IPS-20b (cell line): Measurements from ENCODE around the gene ERG28.
"Not testable (repeated sequence)": the region's sequence is repeated elsewhere in the genome, so short reads cannot be mapped to it uniquely, and the experiment has no call there.

Source experiments
- H3K27ac ChIP-seq: one replicate; pipeline ENCODE4 v1.5.1; 2013; ENCODE audit warnings: low read length
- H3K27me3 ChIP-seq: 2 replicates; pipeline ENCODE4 v1.6.1; 2013; ENCODE audit warnings: mild to moderate bottlenecking, low read length, inconsistent platforms; ENCODE audit not compliant: insufficient read depth
- H3K36me3 ChIP-seq: 2 replicates; pipeline ENCODE4 v1.6.1; 2013; ENCODE audit warnings: low read depth, mild to moderate bottlenecking, inconsistent platforms, low read length, moderate library complexity; ENCODE audit not compliant: insufficient read depth
- H3K4me1 ChIP-seq: 2 replicates; pipeline ENCODE4 v1.6.1; 2013; ENCODE audit warnings: mild to moderate bottlenecking, control low read depth, inconsistent platforms, low read length, moderate library complexity; ENCODE audit not compliant: insufficient read depth
- H3K4me3 ChIP-seq: 2 replicates; pipeline ENCODE4 v1.5.1; 2013; ENCODE audit warnings: mild to moderate bottlenecking, low read length, inconsistent platforms
- H3K9ac ChIP-seq: 2 replicates; pipeline ENCODE4 v1.6.1; 2013; ENCODE audit warnings: low read depth, mild to moderate bottlenecking, inconsistent platforms, low read length, moderate library complexity
- H3K9me3 ChIP-seq: 2 replicates; pipeline ENCODE4 v1.6.1; 2013; ENCODE audit warnings: mild to moderate bottlenecking, low read depth, low read length, inconsistent platforms; ENCODE audit not compliant: insufficient read depth

The ERG28 gene

GRCh38 chr14:75660630-75661498, at the start of gene ERG28, which contains the start of gene TTLL5:
ERG28 (minus strand) TSS chr14:75660876; CDS start chr14:75657502, 3,374 bp downstream.
TTLL5 (plus strand) TSS chr14:75661246; CDS start chr14:75663150, 1,904 bp downstream.
- Histone ChIP-seq H3K27me3 (no peaks in the 10 kb centered on the region), H3K36me3 (peaks cover 52% of the 10 kb centered on the region), H3K4me1 (peaks cover 6% of the 10 kb centered on the region; the same call in 1 of the 2 replicates), H3K27ac (no peak within 1 kb of the TSS), H3K4me3 (peak within 1 kb of the TSS; percentile 97), H3K9ac (peak within 1 kb of the TSS; percentile 86), H3K9me3 (no peaks in the 10 kb centered on the region)

GRCh38 chr14:75709207-75709812, 48.6 kb upstream of the ERG28 start:
- H3K36me3 ChIP-seq: peaks cover 22% of the 10 kb centered on the region; the same call in 1 of the 2 replicates
- no peaks in the 10 kb centered on the region for H3K9me3 ChIP-seq
- no peak overlapping the region for H3K27ac ChIP-seq
- H3K9ac ChIP-seq: no peak overlapping the region
- H3K4me3 ChIP-seq: no peak overlapping the region
- H3K4me1 ChIP-seq: peaks cover 15% of the 10 kb centered on the region; the same call in 1 of the 2 replicates
- no peaks in the 10 kb centered on the region for H3K27me3 ChIP-seq

GRCh38 chr14:75705014-75705413, 44.3 kb upstream of the ERG28 start:
- no peaks in the 10 kb centered on the region for H3K4me1 ChIP-seq
- H3K27ac ChIP-seq: no peak overlapping the region
- no peaks in the 10 kb centered on the region for H3K27me3 ChIP-seq
- H3K4me3 ChIP-seq: no peak overlapping the region
- no peak overlapping the region for H3K9ac ChIP-seq
- H3K36me3 ChIP-seq: peaks cover 60% of the 10 kb centered on the region; the same call in 1 of the 2 replicates
- H3K9me3 ChIP-seq: no peaks in the 10 kb centered on the region

GRCh38 chr14:75703467-75703866, 42.8 kb upstream of the ERG28 start:
- Histone ChIP-seq H3K9ac (no peak overlapping the region), H3K9me3 (no peaks in the 10 kb centered on the region), H3K36me3 (peaks cover 70% of the 10 kb centered on the region), H3K27ac (no peak overlapping the region), H3K4me3 (no peak overlapping the region), H3K4me1 (no peaks in the 10 kb centered on the region), H3K27me3 (no peaks in the 10 kb centered on the region)

GRCh38 chr14:75702616-75703261, 42.1 kb upstream of the ERG28 start:
- Histone ChIP-seq H3K9me3 (no peaks in the 10 kb centered on the region), H3K4me3 (no peak overlapping the region), H3K9ac (peak overlapping the region; percentile 12; the same call in 1 of the 2 replicates), H3K36me3 (peaks cover 72% of the 10 kb centered on the region), H3K27me3 (no peaks in the 10 kb centered on the region), H3K4me1 (no peaks in the 10 kb centered on the region), H3K27ac (no peak overlapping the region)

- Histone ChIP-seq H3K27me3 (no peaks in the 10 kb centered on the region), H3K27ac (no peak overlapping the region), H3K36me3 (peaks cover 73% of the 10 kb centered on the region), H3K9me3 (no peaks in the 10 kb centered on the region), H3K4me3 (no peak overlapping the region), H3K4me1 (no peaks in the 10 kb centered on the region), H3K9ac (no peak overlapping the region)
Observed at GRCh38 chr14:75702122-75702521, 41.4 kb upstream of the ERG28 start.

- Histone ChIP-seq H3K27ac (no peak overlapping the region), H3K27me3 (no peaks in the 10 kb centered on the region), H3K36me3 (peaks cover 74% of the 10 kb centered on the region), H3K9me3 (no peaks in the 10 kb centered on the region), H3K9ac (no peak overlapping the region), H3K4me1 (no peaks in the 10 kb centered on the region), H3K4me3 (no peak overlapping the region)
Observed at GRCh38 chr14:75700295-75700694, 39.6 kb upstream of the ERG28 start.

GRCh38 chr14:75699331-75699730, 38.7 kb upstream of the ERG28 start:
- H3K27me3 ChIP-seq: no peaks in the 10 kb centered on the region
- no peak overlapping the region for H3K27ac ChIP-seq
- no peaks in the 10 kb centered on the region for H3K4me1 ChIP-seq
- peaks cover 68% of the 10 kb centered on the region for H3K36me3 ChIP-seq
- no peaks in the 10 kb centered on the region for H3K9me3 ChIP-seq
- no peak overlapping the region for H3K4me3 ChIP-seq
- no peak overlapping the region for H3K9ac ChIP-seq

GRCh38 chr14:75697918-75698317, 37.2 kb upstream of the ERG28 start:
- Histone ChIP-seq H3K4me1 (no peaks in the 10 kb centered on the region), H3K36me3 (peaks cover 68% of the 10 kb centered on the region), H3K9ac (no peak overlapping the region)

GRCh38 chr14:75697386-75697785, 36.7 kb upstream of the ERG28 start:
- no peak overlapping the region for H3K27ac ChIP-seq
- H3K9me3 ChIP-seq: no peaks in the 10 kb centered on the region
- H3K27me3 ChIP-seq: no peaks in the 10 kb centered on the region
- H3K4me1 ChIP-seq: no peaks in the 10 kb centered on the region
- H3K9ac ChIP-seq: no peak overlapping the region
- peaks cover 69% of the 10 kb centered on the region for H3K36me3 ChIP-seq
- no peak overlapping the region for H3K4me3 ChIP-seq

More at GRCh38 chr14:75697918-75698317, 37.2 kb upstream of the ERG28 start:
- H3K9me3 ChIP-seq: no peaks in the 10 kb centered on the region
- no peak overlapping the region for H3K4me3 ChIP-seq
- no peak overlapping the region for H3K27ac ChIP-seq
- no peaks in the 10 kb centered on the region for H3K27me3 ChIP-seq

GRCh38 chr14:75695025-75695424, 34.3 kb upstream of the ERG28 start:
- not testable (repeated sequence) for H3K9me3 ChIP-seq, H3K9ac ChIP-seq, H3K4me1 ChIP-seq, H3K27ac ChIP-seq, H3K4me3 ChIP-seq, H3K27me3 ChIP-seq
- peaks cover 66% of the 10 kb centered on the region for H3K36me3 ChIP-seq
